Natural killer cell (primary cell): ENCODE data around the gene CCL5. TPM values are rescaled to one million over a fixed set of nuclear protein-coding genes. Genes with fewer than 3 reads are reported as not detected.

ENCODE experiments used
- ATAC-seq, 3 donors: fragments of 150-1000 bp in 2 of 3; fragments of 200-7000 bp in 1 of 3; cut with Tn5 transposase; 1 replicate in 1 of 3; 2 replicates in 2 of 3; pipeline ENCODE4 v1.10.0; 2021; ENCODE audit warnings: mild to moderate bottlenecking in 2 of 3, moderate library complexity in 2 of 3
- DNase-seq, 2 donors: peaks; one replicate each; pipeline versions ENCODE4 v3.0.0 to v3.0.0-alpha.2; 2013 to 2021; ENCODE audit warnings: mixed read lengths in 1 of 2
- H3K27ac ChIP-seq: one replicate; pipeline ENCODE4 v1.5.1; 2013; ENCODE audit warnings: mild to moderate bottlenecking, low read length
- H3K27me3 ChIP-seq: one replicate; pipeline ENCODE4 v1.6.1; 2013; ENCODE audit warnings: low read length; ENCODE audit not compliant: control insufficient read depth, insufficient read depth
- H3K36me3 ChIP-seq: one replicate; pipeline ENCODE4 v1.6.1; 2013; ENCODE audit warnings: low read length; ENCODE audit not compliant: control insufficient read depth, insufficient read depth
- H3K4me1 ChIP-seq: one replicate; pipeline ENCODE4 v1.6.1; 2013; ENCODE audit warnings: low read length; ENCODE audit not compliant: control insufficient read depth, insufficient read depth
- H3K4me3 ChIP-seq: one replicate; pipeline ENCODE4 v1.5.1; 2013; ENCODE audit warnings: low read length
- H3K9me3 ChIP-seq: one replicate; pipeline ENCODE4 v1.6.1; 2013; ENCODE audit warnings: low read length; ENCODE audit not compliant: control insufficient read depth, insufficient read depth
- H3K27ac Mint-ChIP-seq, 2 donors: one replicate each; pipeline ENCODE4 v1.8.0; 2022; ENCODE audit warnings: mild to moderate bottlenecking in 2 of 2, mixed read lengths in 2 of 2, moderate library complexity in 1 of 2
- H3K27me3 Mint-ChIP-seq, 2 donors: one replicate each; pipeline ENCODE4 v1.8.0; 2022; ENCODE audit warnings: low read depth in 2 of 2, mixed read lengths in 2 of 2
- H3K36me3 Mint-ChIP-seq: one replicate; pipeline ENCODE4 v1.8.0; 2022; ENCODE audit warnings: mixed read lengths
- H3K4me1 Mint-ChIP-seq, 2 donors: one replicate each; pipeline ENCODE4 v1.8.0; 2022; ENCODE audit warnings: mixed read lengths in 2 of 2
- H3K4me3 Mint-ChIP-seq: one replicate; pipeline ENCODE4 v1.8.0; 2022; ENCODE audit warnings: mild to moderate bottlenecking, moderate library complexity, mixed read lengths
- H3K9me3 Mint-ChIP-seq, 2 donors: one replicate each; pipeline ENCODE4 v1.8.0; 2022; ENCODE audit warnings: mixed read lengths in 2 of 2
- CTCF ChIP-seq: fragments of 200-600 bp; IDR thresholded peaks from one replicate; pipeline ENCODE4 v1.8.0; 2022; ENCODE audit warnings: antibody characterized with exemption
- WGBS: methylation state at CpG from one replicate; pipeline ENCODE4 v1.1.7; 2013; ENCODE audit warnings: missing lambda C conversion rate; ENCODE audit not compliant: insufficient coverage; 5-methylcytosine and 5-hydroxymethylcytosine counted together
- intact Hi-C: fragments of 100-400 bp; cut with micrococcal nuclease; formaldehyde crosslinking; loops from one replicate; pipeline ENCODE4 v1.14.2; 2022
- total RNA-seq, 4 donors: library from RNA; stranded (reverse); fragments of 120-200 nt in 1 of 4; gene quantifications; one replicate each; pipeline versions ENCODE4 v1.2.3 to v1.2.4, GENCODE V29; 2013 to 2022

The CCL5 gene
- total RNA-seq, 3 donors from 2014 or later (not counting 1 experiment from before 2014, with no cell fraction given) = 793 to 1,167 (median 825) TPM

- Mint-ChIP-seq H3K27ac (peak overlapping the region; percentile 93 to 99), H3K36me3 (peaks cover 7% of the 10 kb centered on the region), H3K9me3 (no peaks in the 10 kb centered on the region), H3K4me1 (peaks cover 72 to 81% of the 10 kb centered on the region in 2 donors), H3K4me3 (peak overlapping the region; percentile 91), H3K27me3 (no peaks in the 10 kb centered on the region)
- Histone ChIP-seq H3K9me3 (no peaks in the 10 kb centered on the region), H3K4me1 (peaks cover 63% of the 10 kb centered on the region), H3K27me3 (no peaks in the 10 kb centered on the region), H3K36me3 (peaks cover 42% of the 10 kb centered on the region), H3K4me3 (peak overlapping the region; percentile 22), H3K27ac (peak overlapping the region; percentile 64)
- no peak for ATAC-seq
- no peak for DNase-seq
- 66% methylated on average over 3 of the region's 3 CpGs for WGBS
- TF ChIP-seq CTCF = no peak
- intact Hi-C loops = loop anchor here (10.0 kb wide), 1 partner anchor 1068 kb away; the partner anchor contains the start of gene AATF
Measured at GRCh38 chr17:35876534-35876933, 3.6 kb downstream of the CCL5 start.

- DNase-seq (no peak), ATAC-seq (no peak)
- peaks cover 7% of the 10 kb centered on the region for H3K36me3 Mint-ChIP-seq
- TF ChIP-seq CTCF = no peak
- Histone ChIP-seq H3K4me1 (peaks cover 63% of the 10 kb centered on the region), H3K27ac (peak overlapping the region; percentile 64), H3K36me3 (peaks cover 48% of the 10 kb centered on the region), H3K4me3 (peak overlapping the region; percentile 22), H3K9me3 (no peaks in the 10 kb centered on the region), H3K27me3 (no peaks in the 10 kb centered on the region)
- no peaks in the 10 kb centered on the region for H3K27me3 Mint-ChIP-seq
- H3K27ac Mint-ChIP-seq = peak overlapping the region; percentile 93 to 99
- intact Hi-C loops = loop anchor here (10.0 kb wide), 1 partner anchor 1069 kb away; the partner anchor contains the start of gene AATF
- H3K9me3 Mint-ChIP-seq = no peaks in the 10 kb centered on the region
- peak overlapping the region; percentile 91 for H3K4me3 Mint-ChIP-seq
- peaks cover 76 to 84% of the 10 kb centered on the region in 2 donors for H3K4me1 Mint-ChIP-seq
- 36% methylated on average over 1 of the region's 3 CpGs for WGBS
Measured at GRCh38 chr17:35875800-35876139, 4.4 kb downstream of the CCL5 start.

- peak overlapping the region; percentile 64 for H3K27ac ChIP-seq
- peak in 1 of 2 donors; percentile 62 for DNase-seq
Measured at GRCh38 chr17:35875072-35875799, 4.9 kb downstream of the CCL5 start.

More at GRCh38 chr17:35875072-35875799, 4.9 kb downstream of the CCL5 start:
- Histone ChIP-seq H3K4me3 (peak overlapping the region; percentile 22), H3K9me3 (no peaks in the 10 kb centered on the region), H3K36me3 (peaks cover 50% of the 10 kb centered on the region), H3K27me3 (no peaks in the 10 kb centered on the region), H3K4me1 (peaks cover 59% of the 10 kb centered on the region)
- H3K4me3 Mint-ChIP-seq = peak overlapping the region; percentile 91
- peak overlapping the region; percentile 93 to 99 for H3K27ac Mint-ChIP-seq
- no peak for TF ChIP-seq CTCF
- no peaks in the 10 kb centered on the region for H3K9me3 Mint-ChIP-seq
- intact Hi-C loops = loop anchor here (10.0 kb wide), 1 partner anchor 1070 kb away; the partner anchor contains the start of gene AATF
- 13% methylated on average over 3 of the region's 5 CpGs for WGBS
- H3K27me3 Mint-ChIP-seq = no peaks in the 10 kb centered on the region
- H3K4me1 Mint-ChIP-seq = peaks cover 73 to 81% of the 10 kb centered on the region in 2 donors
- ATAC-seq = peak; percentile 14 to 31 (median 17)
- H3K36me3 Mint-ChIP-seq = peaks cover 7% of the 10 kb centered on the region
